HFFc6 (cell line): ENCODE measurements around the gene TMUB1. TPM values are rescaled to one million over a fixed set of nuclear protein-coding genes. Genes with fewer than 3 reads are reported as not detected.
A peak's percentile ranks its signal among the peaks of the same experiment; 100 is the strongest.

Source experiments
- DNase-seq: peaks from one replicate; pipeline ENCODE4 v3.0.0-alpha.2; 2018
- H3K27ac Mint-ChIP-seq: 2 replicates; pipeline ENCODE4 v1.8.0; 2020; ENCODE audit warnings: mild to moderate bottlenecking, mixed read lengths
- H3K27me3 Mint-ChIP-seq: 2 replicates; pipeline ENCODE4 v1.8.0; 2021; ENCODE audit warnings: mild to moderate bottlenecking, moderate library complexity, mixed read lengths; ENCODE audit not compliant: insufficient read depth
- H3K36me3 Mint-ChIP-seq: 2 replicates; pipeline ENCODE4 v1.8.0; 2021; ENCODE audit warnings: low read depth, mixed read lengths
- H3K4me1 Mint-ChIP-seq: 2 replicates; pipeline ENCODE4 v1.8.0; 2020; ENCODE audit warnings: low read depth, mixed read lengths
- H3K4me3 Mint-ChIP-seq: 2 replicates; pipeline ENCODE4 v1.8.0; 2020; ENCODE audit warnings: mild to moderate bottlenecking, moderate library complexity, mixed read lengths
- H3K9me3 Mint-ChIP-seq: 2 replicates; pipeline ENCODE4 v1.8.0; 2020; ENCODE audit warnings: mild to moderate bottlenecking, mixed read lengths
- total RNA-seq, 6 experiments: library from RNA; stranded (reverse); fragmentation: NEBNext Ultra II Directional; extraction: Animal tissue kit (Norgen Biotek cat#: 25700); gene quantifications; 2 replicates in 1 of 6; 3 replicates in 5 of 6; pipeline ENCODE4 v1.2.3, GENCODE V29; 2021
- TF ChIP-seq, protein P1 (sequence below): fragments of 200-600 bp; sonication (generic); IDR thresholded peaks from 2 replicates; pipeline ENCODE4 v1.5.0; 2021; ENCODE audit warnings: antibody characterized with exemption, mild to moderate bottlenecking

Gene TMUB1
- total RNA-seq, 6 experiments from 2014 or later, result 44.0 to 57.8 (median 51.9) TPM

DNA sequence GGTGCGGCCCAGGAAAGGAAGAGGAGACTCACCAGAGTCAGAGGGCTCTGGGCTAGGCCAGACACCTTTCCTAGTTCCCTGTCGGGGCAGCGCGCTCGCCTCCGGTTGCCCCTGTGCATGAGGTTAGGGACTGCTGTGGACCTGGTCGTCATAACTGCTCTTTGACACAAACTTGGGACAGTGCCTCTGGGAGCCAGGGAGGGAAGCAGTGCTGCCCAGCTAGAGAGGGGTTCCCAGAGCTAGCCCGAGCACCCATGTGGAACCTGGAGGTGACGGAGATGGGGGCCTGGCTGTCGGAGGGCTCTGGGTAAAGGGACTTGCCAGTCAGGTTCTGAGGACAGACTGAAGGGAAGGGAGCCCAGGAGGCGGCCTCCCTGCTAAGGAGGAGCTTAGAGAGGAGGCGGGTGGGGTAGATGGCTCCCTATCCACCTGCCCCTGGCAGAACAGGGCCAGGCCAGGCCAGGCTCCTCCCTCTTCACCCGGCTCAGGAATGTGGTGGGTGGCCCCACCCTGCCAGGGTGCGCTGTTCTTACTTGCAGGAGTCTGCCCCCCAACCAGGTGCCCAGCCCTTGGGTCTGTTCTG is 32.6 kb upstream of the TMUB1 start:
- Mint-ChIP-seq H3K27ac (peak overlapping the region; percentile 50), H3K36me3 (peaks cover 11% of the 10 kb centered on the region), H3K4me1 (peaks cover 37% of the 10 kb centered on the region), H3K4me3 (peak overlapping the region; percentile 76), H3K27me3 (no peaks in the 10 kb centered on the region; the same call in 1 of the 2 replicates), H3K9me3 (no peaks in the 10 kb centered on the region)
- no peak for DNase-seq
- TF ChIP-seq, protein P1, sequence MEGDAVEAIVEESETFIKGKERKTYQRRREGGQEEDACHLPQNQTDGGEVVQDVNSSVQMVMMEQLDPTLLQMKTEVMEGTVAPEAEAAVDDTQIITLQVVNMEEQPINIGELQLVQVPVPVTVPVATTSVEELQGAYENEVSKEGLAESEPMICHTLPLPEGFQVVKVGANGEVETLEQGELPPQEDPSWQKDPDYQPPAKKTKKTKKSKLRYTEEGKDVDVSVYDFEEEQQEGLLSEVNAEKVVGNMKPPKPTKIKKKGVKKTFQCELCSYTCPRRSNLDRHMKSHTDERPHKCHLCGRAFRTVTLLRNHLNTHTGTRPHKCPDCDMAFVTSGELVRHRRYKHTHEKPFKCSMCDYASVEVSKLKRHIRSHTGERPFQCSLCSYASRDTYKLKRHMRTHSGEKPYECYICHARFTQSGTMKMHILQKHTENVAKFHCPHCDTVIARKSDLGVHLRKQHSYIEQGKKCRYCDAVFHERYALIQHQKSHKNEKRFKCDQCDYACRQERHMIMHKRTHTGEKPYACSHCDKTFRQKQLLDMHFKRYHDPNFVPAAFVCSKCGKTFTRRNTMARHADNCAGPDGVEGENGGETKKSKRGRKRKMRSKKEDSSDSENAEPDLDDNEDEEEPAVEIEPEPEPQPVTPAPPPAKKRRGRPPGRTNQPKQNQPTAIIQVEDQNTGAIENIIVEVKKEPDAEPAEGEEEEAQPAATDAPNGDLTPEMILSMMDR, result no peak

GRCh38 chr7:151115121-151115835 is 32.0 kb upstream of the TMUB1 start:
- Mint-ChIP-seq H3K27me3 (no peaks in the 10 kb centered on the region; the same call in 1 of the 2 replicates), H3K9me3 (no peaks in the 10 kb centered on the region), H3K4me3 (peak overlapping the region; percentile 76), H3K27ac (peak overlapping the region; percentile 50), H3K4me1 (peaks cover 44% of the 10 kb centered on the region), H3K36me3 (peaks cover 5% of the 10 kb centered on the region)
- TF ChIP-seq, protein P1, result no peak
- DNase-seq, result no peak

DNA sequence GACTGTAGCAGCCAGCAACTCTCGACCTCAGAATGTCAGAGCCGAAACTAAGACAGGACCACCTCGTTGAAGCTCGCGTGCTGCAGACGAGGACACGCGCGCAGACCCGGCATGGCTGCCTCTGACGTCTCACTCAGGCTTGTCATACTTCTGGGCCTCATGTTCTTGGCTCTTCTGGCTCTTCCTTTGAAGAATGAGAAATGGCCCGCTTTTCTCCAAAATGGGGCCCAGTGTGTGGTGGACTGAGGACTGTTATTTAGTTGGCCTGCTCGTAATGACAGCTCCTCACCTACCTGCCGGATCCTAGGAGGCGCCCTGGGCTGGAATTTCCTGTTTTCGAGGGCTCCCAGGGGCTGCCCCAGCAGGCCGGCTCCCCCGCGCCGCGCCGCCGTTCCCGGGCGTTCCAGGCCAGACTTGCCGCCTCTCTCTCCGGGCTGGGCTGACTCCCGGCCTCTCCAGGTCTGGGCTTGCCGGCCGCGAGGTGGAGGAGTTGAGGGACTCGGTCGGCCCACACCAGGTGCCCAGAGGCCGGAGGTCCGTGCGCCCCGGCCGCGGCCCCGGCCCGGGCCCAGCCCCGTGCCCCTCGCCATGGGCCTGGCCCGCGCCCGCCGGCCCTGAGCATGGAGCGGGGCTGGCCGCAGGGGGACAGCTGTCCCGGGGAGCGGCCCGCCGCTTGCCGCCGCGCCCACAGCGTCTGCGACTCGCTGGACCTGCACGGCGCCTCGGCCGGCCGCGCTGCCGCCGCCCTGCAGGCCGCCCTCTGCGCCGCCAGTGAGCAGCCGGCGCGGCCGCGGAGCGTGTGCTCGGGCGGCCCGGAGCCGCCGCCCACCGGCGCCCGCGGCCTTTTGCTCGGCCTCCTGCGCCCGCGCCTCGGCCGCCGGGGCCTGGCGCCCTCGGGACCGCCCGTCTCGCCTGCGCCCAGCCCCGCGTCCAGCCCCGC is 31.1 kb upstream of the TMUB1 start:
- Mint-ChIP-seq H3K4me1 (peaks cover 52% of the 10 kb centered on the region), H3K27ac (peak overlapping the region; percentile 86), H3K36me3 (peaks cover 5% of the 10 kb centered on the region; the same call in 1 of the 2 replicates), H3K9me3 (no peaks in the 10 kb centered on the region), H3K4me3 (peak overlapping the region; percentile 80), H3K27me3 (no peaks in the 10 kb centered on the region; the same call in 1 of the 2 replicates)
- no peak for DNase-seq
- TF ChIP-seq, protein P1, result no peak

GRCh38 chr7:151113344-151114150 is 30.3 kb upstream of the TMUB1 start:
- Mint-ChIP-seq H3K4me1 (peaks cover 61% of the 10 kb centered on the region), H3K27ac (peak overlapping the region; percentile 86), H3K27me3 (no peaks in the 10 kb centered on the region; the same call in 1 of the 2 replicates), H3K9me3 (no peaks in the 10 kb centered on the region), H3K4me3 (peak overlapping the region; percentile 80), H3K36me3 (peaks cover 2% of the 10 kb centered on the region; the same call in 1 of the 2 replicates)
- peak; percentile 94 for DNase-seq
- TF ChIP-seq, protein P1, result peak; percentile 40
